Parathyroid adenoma (tissue), 2 donors: ENCODE measurements around the gene TLR9.

ENCODE experiments used
- H2AFZ ChIP-seq: fragments of 300-600 bp; sonication (generic); one replicate; pipeline ENCODE4 v1.7.0; 2017; ENCODE audit warnings: antibody characterized with exemption, mild to moderate bottlenecking
- H3K27ac ChIP-seq: fragments of 300-600 bp; sonication (generic); one replicate; pipeline ENCODE4 v1.7.0; 2017
- H3K27me3 ChIP-seq: fragments of 300-600 bp; sonication (generic); one replicate; pipeline ENCODE4 v1.7.0; 2017; ENCODE audit warnings: low read length; ENCODE audit not compliant: control insufficient read depth, insufficient read depth
- H3K36me3 ChIP-seq: fragments of 300-600 bp; sonication (generic); one replicate; pipeline ENCODE4 v1.7.0; 2017; ENCODE audit warnings: low read length; ENCODE audit not compliant: control insufficient read depth, insufficient read depth
- H3K4me1 ChIP-seq: fragments of 300-600 bp; sonication (generic); one replicate; pipeline ENCODE4 v1.7.0; 2017; ENCODE audit warnings: control low read depth
- H3K4me2 ChIP-seq: fragments of 300-600 bp; sonication (generic); one replicate; pipeline ENCODE4 v1.7.0; 2017; ENCODE audit warnings: low read length
- H3K4me3 ChIP-seq: fragments of 300-600 bp; sonication (generic); one replicate; pipeline ENCODE4 v1.7.0; 2017; ENCODE audit warnings: low read depth, low read length
- H3K79me2 ChIP-seq: fragments of 300-600 bp; sonication (generic); one replicate; pipeline ENCODE4 v1.7.0; 2017; ENCODE audit warnings: control low read depth
- H3K9ac ChIP-seq: fragments of 300-600 bp; sonication (generic); one replicate; pipeline ENCODE4 v1.7.0; 2017; ENCODE audit warnings: mild to moderate bottlenecking
- H3K9me3 ChIP-seq: fragments of 300-600 bp; sonication (generic); one replicate; pipeline ENCODE4 v1.7.0; 2017; ENCODE audit warnings: low read length; ENCODE audit not compliant: control insufficient read depth
- CTCF ChIP-seq: fragments of 300-600 bp; sonication (generic); IDR thresholded peaks from one replicate; pipeline ENCODE4 v1.7.0; 2017; ENCODE audit warnings: antibody characterized with exemption, mild to moderate bottlenecking
- donor health status: primary hyperparathyroidism.

TLR9 gene

GRCh38 chr3:52188556-52188955, 36.9 kb downstream of the TLR9 start:
- H3K36me3 ChIP-seq, result no peaks in the 10 kb centered on the region
- H3K4me2 ChIP-seq, result peak overlapping the region; percentile 34
- H3K27ac ChIP-seq, result peak overlapping the region; percentile 81
- TF ChIP-seq CTCF, result no peak
- peaks cover 29% of the 10 kb centered on the region for H3K4me1 ChIP-seq
- no peaks in the 10 kb centered on the region for H3K9me3 ChIP-seq
- H2AFZ ChIP-seq, result peak overlapping the region; percentile 45
- no peak overlapping the region for H3K9ac ChIP-seq
- H3K27me3 ChIP-seq, result no peaks in the 10 kb centered on the region
- H3K79me2 ChIP-seq, result no peaks in the 10 kb centered on the region
- H3K4me3 ChIP-seq, result no peak overlapping the region

GRCh38 chr3:52186729-52187128, 38.7 kb downstream of the TLR9 start:
- Histone ChIP-seq H3K4me2 (no peak overlapping the region), H3K4me1 (peaks cover 39% of the 10 kb centered on the region), H3K27me3 (no peaks in the 10 kb centered on the region), H3K36me3 (no peaks in the 10 kb centered on the region), H3K79me2 (no peaks in the 10 kb centered on the region), H2AFZ (no peak overlapping the region), H3K9me3 (no peaks in the 10 kb centered on the region), H3K4me3 (no peak overlapping the region), H3K9ac (no peak overlapping the region), H3K27ac (no peak overlapping the region)
- TF ChIP-seq CTCF, result no peak

- no peak for TF ChIP-seq CTCF
- H2AFZ ChIP-seq, result no peak overlapping the region
- H3K4me3 ChIP-seq, result no peak overlapping the region
- H3K4me1 ChIP-seq, result peaks cover 46% of the 10 kb centered on the region
- H3K4me2 ChIP-seq, result no peak overlapping the region
- H3K27ac ChIP-seq, result no peak overlapping the region
- H3K36me3 ChIP-seq, result no peaks in the 10 kb centered on the region
- no peaks in the 10 kb centered on the region for H3K79me2 ChIP-seq
- H3K9me3 ChIP-seq, result no peaks in the 10 kb centered on the region
- no peaks in the 10 kb centered on the region for H3K27me3 ChIP-seq
- H3K9ac ChIP-seq, result no peak overlapping the region
Measured at GRCh38 chr3:52185837-52186236, 39.6 kb downstream of the TLR9 start.

GRCh38 chr3:52185311-52185710, 40.1 kb downstream of the TLR9 start:
- H3K4me1 ChIP-seq, result peaks cover 42% of the 10 kb centered on the region
- no peak for TF ChIP-seq CTCF
- no peaks in the 10 kb centered on the region for H3K27me3 ChIP-seq

GRCh38 chr3:52184690-52185089, 40.8 kb downstream of the TLR9 start:
- peaks cover 36% of the 10 kb centered on the region for H3K4me1 ChIP-seq
- no peaks in the 10 kb centered on the region for H3K9me3 ChIP-seq
- no peak overlapping the region for H3K9ac ChIP-seq
- no peak overlapping the region for H3K4me2 ChIP-seq
- H3K4me3 ChIP-seq, result no peak overlapping the region
- H3K79me2 ChIP-seq, result no peaks in the 10 kb centered on the region
- H3K27me3 ChIP-seq, result no peaks in the 10 kb centered on the region
- H3K27ac ChIP-seq, result no peak overlapping the region
- TF ChIP-seq CTCF, result no peak
- H3K36me3 ChIP-seq, result no peaks in the 10 kb centered on the region
- no peak overlapping the region for H2AFZ ChIP-seq

More at GRCh38 chr3:52185311-52185710, 40.1 kb downstream of the TLR9 start:
- Histone ChIP-seq H3K9me3 (no peaks in the 10 kb centered on the region), H3K9ac (no peak overlapping the region), H2AFZ (no peak overlapping the region), H3K36me3 (no peaks in the 10 kb centered on the region), H3K4me3 (no peak overlapping the region), H3K4me2 (no peak overlapping the region), H3K27ac (no peak overlapping the region), H3K79me2 (no peaks in the 10 kb centered on the region)
